GM19193 (cell line): ENCODE data around the gene TTC19.

Experiments
- POLR2A ChIP-seq: IDR thresholded peaks from 4 replicates; pipeline ENCODE4 v1.6.1; 2011; ENCODE audit not compliant: insufficient read depth, insufficient read length; ENCODE audit errors: extremely low read depth

TTC19 gene

DNA sequence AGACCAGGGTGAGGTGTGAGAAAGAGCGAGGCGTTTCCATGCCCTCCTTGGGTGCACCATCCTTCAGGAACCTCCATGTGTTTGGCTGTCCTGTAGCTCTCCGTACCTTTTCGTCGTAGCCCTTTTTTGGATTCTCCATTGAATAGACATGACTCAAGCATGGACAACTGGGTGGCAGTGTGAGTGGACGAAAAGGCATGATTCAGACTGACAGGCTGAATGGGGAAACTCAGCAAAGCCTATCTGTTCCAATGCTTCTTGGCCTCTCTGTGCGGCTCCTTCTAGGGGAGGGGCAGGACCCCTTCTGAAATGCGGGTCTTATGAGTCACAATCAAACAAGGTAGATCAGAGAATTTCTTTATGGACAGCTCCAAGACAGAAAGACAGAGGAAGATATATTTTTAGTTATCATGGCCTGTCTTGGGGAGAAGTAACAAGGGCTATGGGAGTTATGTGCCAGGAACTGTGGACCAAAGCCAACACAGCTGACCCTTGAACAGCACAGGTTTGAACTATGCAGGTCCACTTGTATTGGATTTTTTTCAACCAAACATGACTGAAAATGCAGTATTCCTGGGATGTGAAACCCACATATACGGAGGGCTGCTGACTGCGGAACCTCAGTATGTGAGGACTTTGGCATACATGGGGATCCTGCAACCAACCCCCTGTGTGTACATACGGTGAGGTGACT is 31.8 kb upstream of the TTC19 start:
- TF ChIP-seq POLR2A = no peak

DNA sequence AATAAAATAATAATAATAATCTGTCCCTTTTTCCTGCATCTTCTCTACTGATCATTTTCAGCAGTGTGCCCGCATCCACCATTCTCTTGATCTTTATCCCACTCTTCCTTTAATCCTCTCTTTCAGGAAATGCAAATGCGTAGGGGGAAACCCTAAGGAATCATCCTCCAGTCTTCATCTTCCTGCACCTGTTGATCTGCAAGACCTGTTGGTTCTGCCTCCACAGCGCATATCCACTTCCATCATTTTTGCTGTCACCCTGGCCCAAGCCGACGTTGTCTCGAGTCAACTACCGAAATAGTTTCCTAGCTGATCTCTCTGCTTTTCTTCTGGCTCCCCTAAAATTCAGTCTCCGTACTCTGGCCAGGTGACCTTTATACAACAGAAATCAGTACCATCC is 30.2 kb upstream of the TTC19 start:
- no peak for TF ChIP-seq POLR2A

DNA sequence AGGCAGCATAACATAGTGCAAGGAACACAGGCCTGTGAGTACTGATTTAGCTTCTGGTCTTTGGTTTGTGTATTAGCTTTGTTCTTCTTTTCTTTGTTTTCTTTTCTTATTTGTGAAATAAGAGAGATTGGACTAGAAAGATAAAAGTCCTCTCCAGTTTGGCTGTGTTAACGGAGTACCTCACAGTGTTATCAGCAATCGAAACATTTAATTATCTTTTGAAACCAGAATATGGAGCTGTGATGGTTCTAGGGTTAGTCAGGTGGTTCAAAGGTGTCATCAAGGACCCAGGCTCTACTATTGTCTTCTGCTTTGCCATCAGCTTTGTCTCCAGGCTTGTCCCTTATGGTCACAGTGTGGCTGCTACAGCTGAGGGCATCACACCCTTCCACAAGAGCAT is 29.1 kb upstream of the TTC19 start:
- TF ChIP-seq POLR2A = no peak

DNA sequence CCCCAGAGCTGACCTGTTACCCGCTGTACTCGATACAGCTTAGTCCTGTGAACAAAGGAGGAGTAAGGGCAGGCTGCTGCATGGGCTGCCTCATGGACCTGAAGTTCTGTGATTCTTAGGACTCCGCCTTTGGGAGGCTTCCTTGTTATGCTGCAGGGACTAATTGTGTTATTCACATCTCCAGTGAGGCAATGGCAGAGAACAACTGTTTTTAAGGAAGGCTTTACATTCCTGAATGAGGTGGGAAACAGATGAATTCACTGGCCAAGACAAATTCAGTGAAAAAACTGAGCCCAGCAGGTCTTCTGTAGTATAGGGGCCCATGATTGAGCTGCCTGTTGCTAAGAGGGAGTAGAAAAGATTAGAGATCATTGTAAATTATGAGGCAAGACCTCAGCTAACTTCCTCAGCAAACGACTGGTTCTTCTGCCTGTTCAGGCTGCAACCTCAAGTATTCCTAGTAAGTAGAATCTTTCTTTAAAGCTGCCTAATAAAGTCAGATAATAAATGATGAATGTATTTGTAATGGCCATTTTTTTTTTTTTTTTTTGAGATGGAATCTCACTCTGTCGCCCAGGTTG is 28.4 kb upstream of the TTC19 start:
- TF ChIP-seq POLR2A = no peak

DNA sequence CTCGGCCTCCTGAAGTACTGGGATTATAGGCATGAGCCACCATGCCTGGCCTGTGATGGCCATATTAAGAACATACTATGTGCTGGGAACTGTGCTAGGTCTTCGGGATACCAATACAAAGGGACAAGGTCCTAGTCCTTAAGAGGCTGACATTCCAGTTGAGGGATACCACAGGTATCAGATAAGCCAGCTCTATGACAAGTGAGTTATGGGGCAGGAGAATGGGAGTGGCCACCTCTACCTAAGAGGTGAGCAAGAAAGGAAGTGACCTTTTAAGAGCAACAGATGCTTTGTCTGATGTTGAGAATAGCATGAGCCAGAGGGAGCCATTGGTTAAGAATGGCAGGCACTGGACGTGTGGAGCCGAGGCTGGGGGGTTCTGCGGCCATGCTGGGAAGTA is 27.7 kb upstream of the TTC19 start:
- TF ChIP-seq POLR2A = no peak

DNA sequence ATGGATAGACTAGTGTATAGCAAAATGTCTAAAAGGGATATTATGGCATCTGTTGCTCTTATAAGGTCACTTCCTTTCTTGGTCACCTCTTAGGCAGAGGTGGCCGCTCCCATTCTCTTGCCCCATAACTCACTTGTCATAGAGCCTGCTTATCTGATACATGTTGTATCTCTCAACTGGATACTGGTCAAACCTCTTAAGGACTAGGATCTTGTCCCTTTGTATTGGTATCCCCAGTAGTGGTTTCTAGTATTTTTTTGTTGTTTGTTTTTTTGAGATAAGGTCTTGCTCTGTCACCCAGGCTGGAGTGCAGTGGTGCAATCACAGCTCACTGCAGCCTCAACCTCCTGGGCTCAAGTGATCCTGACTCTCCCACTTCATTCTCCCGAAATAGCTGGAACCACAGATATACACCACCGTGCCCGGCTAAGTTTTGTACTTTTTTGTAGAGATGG is 27.1 kb upstream of the TTC19 start:
- no peak for TF ChIP-seq POLR2A

DNA sequence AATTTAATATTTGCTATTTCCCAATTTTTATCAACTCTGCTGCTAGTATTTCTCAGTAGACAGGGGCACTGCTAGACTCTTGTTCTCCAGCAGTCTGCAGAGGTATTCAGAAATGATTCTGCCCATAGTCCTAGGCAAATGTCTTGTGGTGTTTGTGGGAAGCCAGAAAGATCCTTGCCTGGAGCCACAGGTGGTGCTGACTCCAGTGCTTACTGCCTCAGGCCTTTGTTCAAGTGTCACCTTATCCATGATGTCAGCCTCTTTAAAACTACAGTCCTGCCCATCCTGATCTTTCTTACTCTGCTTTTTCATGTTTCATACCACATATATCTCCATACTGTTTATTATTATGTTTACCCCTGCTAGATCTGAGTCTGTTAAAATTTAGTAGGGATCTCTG is 26.6 kb upstream of the TTC19 start:
- TF ChIP-seq POLR2A = no peak

DNA sequence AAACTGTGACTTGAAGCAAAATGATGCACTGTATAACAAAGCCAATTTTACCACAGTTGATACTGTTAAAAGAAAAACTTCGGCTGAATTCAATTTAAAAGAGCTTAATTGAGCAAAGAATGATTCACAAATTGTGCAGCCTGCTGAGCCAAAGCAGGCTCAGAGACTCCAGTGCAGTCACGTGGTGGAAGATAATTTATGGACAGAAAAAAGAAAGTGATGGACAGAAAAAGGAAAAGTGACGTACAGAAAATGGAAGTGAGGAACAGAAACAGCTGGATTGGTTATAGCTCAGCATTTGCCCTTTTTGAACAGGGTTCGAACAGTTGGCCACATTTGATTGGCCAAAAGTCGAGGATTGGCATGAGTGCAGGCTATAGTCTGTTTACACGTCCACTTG is 25.8 kb upstream of the TTC19 start:
- TF ChIP-seq POLR2A = no peak

DNA sequence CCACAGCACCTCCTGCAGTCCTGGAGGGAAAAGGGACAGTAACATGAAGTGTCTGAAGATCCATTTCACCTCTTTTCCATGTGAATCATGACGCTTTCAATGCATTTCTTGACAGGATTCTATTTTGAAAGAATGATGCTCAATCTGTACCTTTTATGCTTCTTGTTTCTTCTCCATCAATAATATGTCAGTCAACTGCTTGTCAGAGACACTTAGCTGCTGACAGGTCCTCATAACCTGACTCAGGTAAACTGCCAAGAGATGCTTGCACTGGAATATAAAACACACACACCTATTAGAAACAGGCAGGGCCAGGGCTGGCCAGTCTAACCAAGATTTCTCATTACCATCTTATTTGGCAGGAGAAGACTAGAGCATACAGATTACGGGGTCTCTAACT is 21.7 kb upstream of the TTC19 start:
- no peak for TF ChIP-seq POLR2A

DNA sequence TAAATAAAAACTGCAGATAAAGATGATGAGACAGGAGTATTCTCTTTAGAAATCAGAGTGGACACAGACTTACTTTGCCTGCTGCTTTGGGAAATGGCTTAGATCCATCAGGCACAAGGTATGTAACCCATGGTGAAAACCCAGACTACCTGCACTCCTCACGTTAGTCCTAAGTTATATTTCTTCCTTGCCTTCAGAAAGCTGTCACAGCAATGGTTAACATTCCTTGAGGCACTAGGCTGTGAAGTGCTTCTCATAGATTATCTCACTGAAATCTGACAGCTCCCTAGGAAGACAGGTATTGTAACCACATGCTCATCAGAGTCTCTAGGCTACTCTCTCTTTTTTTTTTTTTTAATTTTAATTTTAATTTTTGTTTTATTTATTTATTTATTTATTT is 21.0 kb upstream of the TTC19 start:
- no peak for TF ChIP-seq POLR2A

DNA sequence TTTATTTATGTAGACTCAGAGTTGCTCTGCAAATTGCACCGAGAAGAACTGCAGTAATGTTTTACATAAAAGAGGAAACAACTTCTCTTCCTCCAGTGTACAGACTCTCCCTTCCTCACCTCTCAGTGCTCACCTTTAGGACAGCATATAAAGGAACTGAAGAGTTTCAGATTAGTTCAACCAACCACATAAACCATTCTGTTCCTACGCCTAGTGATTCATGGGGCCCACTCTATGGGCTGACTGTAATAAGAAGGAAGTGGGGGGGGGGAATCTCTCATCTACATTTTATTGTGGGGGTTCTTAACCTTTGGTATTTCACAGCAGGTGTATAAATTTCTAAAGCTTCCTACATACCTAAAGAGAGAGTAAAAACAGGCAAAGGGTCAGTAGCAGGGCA is 18.4 kb upstream of the TTC19 start:
- TF ChIP-seq POLR2A = no peak

DNA sequence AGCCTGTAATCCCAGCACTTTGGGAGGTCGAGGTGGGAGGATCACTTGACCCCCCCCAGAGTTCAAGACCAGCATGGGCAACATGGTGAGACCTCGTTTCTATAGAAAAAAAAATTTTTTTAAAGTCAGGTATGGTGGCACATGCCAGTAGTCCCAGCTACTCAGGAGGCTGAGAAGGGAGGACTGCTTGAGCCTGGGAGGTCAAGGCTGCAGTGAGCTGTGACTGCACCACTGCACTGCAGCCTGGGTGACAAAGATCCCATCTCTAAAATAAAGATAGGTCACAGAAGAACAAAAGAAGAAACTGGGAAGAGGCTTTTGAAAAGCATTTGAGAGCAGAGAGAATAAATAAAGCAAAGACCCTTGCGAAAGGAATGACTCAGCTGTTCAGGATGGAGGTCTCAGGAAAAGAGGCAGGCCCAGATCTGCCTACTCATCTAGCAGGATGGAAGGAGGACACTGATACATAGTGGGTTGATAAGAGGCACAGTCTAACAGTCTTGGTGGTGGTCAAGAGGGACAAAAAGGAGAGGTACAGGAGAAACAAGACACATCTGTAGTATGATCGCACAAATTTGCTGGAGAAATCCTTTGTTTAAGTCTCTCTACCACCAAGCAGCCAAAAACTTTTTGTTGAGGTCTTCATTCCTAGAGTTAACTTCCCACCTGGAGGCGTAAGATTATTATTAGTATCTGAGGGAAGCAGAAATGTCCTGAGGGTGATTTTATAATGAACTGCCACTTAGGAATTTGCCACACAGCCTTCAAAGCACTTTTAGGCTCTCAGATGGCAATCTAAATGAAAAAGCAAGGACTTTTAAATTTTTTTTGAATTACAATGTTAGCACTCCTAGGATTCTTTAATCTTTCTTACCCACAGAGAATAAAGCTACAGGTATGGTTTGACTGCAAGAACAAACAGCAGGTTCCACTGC is 17.7 kb upstream of the TTC19 start:
- no peak for TF ChIP-seq POLR2A

DNA sequence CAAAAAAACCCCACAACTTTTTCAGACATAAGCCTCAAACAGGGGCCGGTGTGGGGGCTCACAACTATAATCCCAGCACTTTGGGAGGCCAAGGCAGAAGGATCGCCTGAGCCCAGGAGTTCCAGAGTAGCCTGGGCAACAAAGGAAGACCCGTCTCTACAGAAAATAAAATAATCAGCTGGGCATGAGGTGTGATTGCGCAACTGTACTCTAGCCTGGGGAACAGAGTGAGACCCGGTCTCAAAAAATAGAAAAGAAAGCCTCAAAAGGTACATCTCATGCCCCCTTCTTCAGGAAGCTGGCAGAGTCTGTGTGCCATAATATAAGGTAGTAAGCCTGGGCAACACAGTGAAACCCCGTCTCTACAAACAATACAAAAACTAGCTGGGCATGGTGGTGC is 3.3 kb upstream of the TTC19 start:
- no peak for TF ChIP-seq POLR2A

DNA sequence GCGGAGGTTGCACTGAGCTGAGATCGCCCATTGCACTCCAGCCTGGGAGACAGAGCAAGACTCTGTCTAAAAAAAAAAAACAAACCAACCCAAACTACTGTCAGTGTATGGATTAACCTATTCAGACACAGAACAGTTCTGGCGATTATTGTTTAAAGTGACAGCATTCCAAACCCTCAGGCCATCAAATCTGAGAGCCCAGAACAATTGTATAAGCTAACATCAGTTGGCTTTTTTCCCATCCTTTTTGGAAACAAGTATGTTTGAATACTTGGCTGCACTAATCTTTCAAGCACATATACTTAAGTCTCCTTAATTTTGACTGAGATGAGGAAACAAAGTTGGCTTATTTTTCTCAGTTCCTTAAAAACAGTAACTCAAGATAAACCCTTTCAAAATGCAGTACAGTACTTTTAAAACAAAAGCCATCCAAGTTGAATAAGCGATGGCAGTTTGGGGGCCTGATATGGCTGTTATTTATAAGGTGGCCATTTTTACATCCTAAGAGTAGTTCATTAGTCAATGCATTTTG is 1.5 kb upstream of the TTC19 start:
- TF ChIP-seq POLR2A = no peak
